Tibial artery (tissue), 4 donors: ENCODE results near the gene MRPL22.

Source experiments
- DNase-seq, 2 donors: peaks; one replicate each; pipeline ENCODE4 v3.0.0-alpha.2; 2019
- H3K27ac ChIP-seq, 2 donors: fragments of 200-600 bp; sonication (generic) in 1 of 2; 1 replicate in 1 of 2; 2 replicates in 1 of 2; pipeline ENCODE4 v1.5.1; 2018 to 2019; ENCODE audit warnings: mild to moderate bottlenecking in 1 of 2
- H3K27me3 ChIP-seq, 2 donors: fragments of 200-600 bp; sonication (generic) in 1 of 2; one replicate each; pipeline versions ENCODE4 v1.5.1 to v1.6.0; 2016 to 2019
- H3K36me3 ChIP-seq, 3 donors: fragments of 200-600 bp; sonication (generic) in 2 of 3; one replicate each; pipeline ENCODE4 v1.5.1; 2016 to 2019; ENCODE audit warnings: mild to moderate bottlenecking in 2 of 3
- H3K4me1 ChIP-seq, 4 donors: fragments of 200-600 bp; sonication (generic) in 2 of 4; 1 replicate in 3 of 4; 2 replicates in 1 of 4; pipeline ENCODE4 v1.5.1; 2016 to 2019
- H3K4me3 ChIP-seq, 2 donors: fragments of 200-600 bp; sonication (generic) in 1 of 2; 1 replicate in 1 of 2; 2 replicates in 1 of 2; pipeline ENCODE4 v1.5.1; 2018 to 2019; ENCODE audit warnings: mild to moderate bottlenecking in 2 of 2
- H3K9me3 ChIP-seq, 3 donors: fragments of 200-600 bp; sonication (generic) in 1 of 3; one replicate each; pipeline ENCODE4 v1.5.1; 2016 to 2019
- CTCF ChIP-seq, 2 experiments: fragments of 200-600 bp in 1 of 2; fragments of 450-650 bp in 1 of 2; IDR thresholded peaks; one replicate each; pipeline ENCODE4 v1.5.1; 2017 to 2019; ENCODE audit warnings: antibody characterized with exemption in 2 of 2, mild to moderate bottlenecking in 1 of 2, moderate library complexity in 1 of 2
- intact Hi-C: fragments of 100-400 bp; cut with DNase I; formaldehyde crosslinking; loops from one replicate; pipeline ENCODE4 v1.15.0; 2023; ENCODE audit warnings: low total_unique reads

The MRPL22 gene

GRCh38 chr5:154944716-154945115, 3.8 kb downstream of the MRPL22 start:
- H3K9me3 ChIP-seq: no peaks in the 10 kb centered on the region
- TF ChIP-seq CTCF (IDR thresholded peaks at IDR 0.05): no peak
- H3K27me3 ChIP-seq: no peaks in the 10 kb centered on the region
- intact Hi-C loops: no loop called here
- H3K4me1 ChIP-seq: peaks cover 0 to 29% (median 18%) of the 10 kb centered on the region in 4 donors
- no peaks in the 10 kb centered on the region for H3K36me3 ChIP-seq
- DNase-seq: no peak
- no peak overlapping the region for H3K27ac ChIP-seq
- no peak overlapping the region for H3K4me3 ChIP-seq

GRCh38 chr5:154945695-154946301, 4.9 kb downstream of the MRPL22 start:
- DNase-seq: no peak
- Histone ChIP-seq H3K4me3 (no peak overlapping the region), H3K27ac (no peak overlapping the region), H3K36me3 (no peaks in the 10 kb centered on the region), H3K27me3 (no peaks in the 10 kb centered on the region), H3K9me3 (no peaks in the 10 kb centered on the region), H3K4me1 (peaks cover 0 to 24% (median 14%) of the 10 kb centered on the region in 4 donors)
- TF ChIP-seq CTCF (IDR thresholded peaks at IDR 0.05): peak; percentile 38 to 61
- intact Hi-C loops: no loop called here

- TF ChIP-seq CTCF (IDR thresholded peaks at IDR 0.05): no peak
- intact Hi-C loops: no loop called here
- Histone ChIP-seq H3K4me3 (no peak overlapping the region), H3K9me3 (no peaks in the 10 kb centered on the region), H3K27ac (no peak overlapping the region), H3K36me3 (no peaks in the 10 kb centered on the region), H3K27me3 (no peaks in the 10 kb centered on the region), H3K4me1 (peaks cover 0 to 11% (median 4%) of the 10 kb centered on the region in 4 donors)
- no peak for DNase-seq
Observed at GRCh38 chr5:154947778-154948177, 6.9 kb downstream of the MRPL22 start.

GRCh38 chr5:154948313-154948712, 7.4 kb downstream of the MRPL22 start:
- TF ChIP-seq CTCF (IDR thresholded peaks at IDR 0.05): no peak
- no peaks in the 10 kb centered on the region for H3K9me3 ChIP-seq
- H3K4me1 ChIP-seq: peaks cover 0 to 6% (median 0%) of the 10 kb centered on the region in 4 donors
- H3K4me3 ChIP-seq: no peak overlapping the region
- H3K27me3 ChIP-seq: no peaks in the 10 kb centered on the region
- DNase-seq: no peak
- H3K27ac ChIP-seq: no peak overlapping the region
- intact Hi-C loops: no loop called here
- H3K36me3 ChIP-seq: no peaks in the 10 kb centered on the region

GRCh38 chr5:154949781-154950180, 8.9 kb downstream of the MRPL22 start:
- no peak for TF ChIP-seq CTCF (IDR thresholded peaks at IDR 0.05)
- Histone ChIP-seq H3K27me3 (no peaks in the 10 kb centered on the region), H3K27ac (no peak overlapping the region), H3K9me3 (no peaks in the 10 kb centered on the region), H3K36me3 (no peaks in the 10 kb centered on the region), H3K4me1 (peaks cover 0 to 6% (median 0%) of the 10 kb centered on the region in 4 donors), H3K4me3 (no peak overlapping the region)
- no peak for DNase-seq
- intact Hi-C loops: no loop called here

GRCh38 chr5:154956712-154957111, 15.8 kb downstream of the MRPL22 start:
- TF ChIP-seq CTCF (IDR thresholded peaks at IDR 0.05): no peak
- Histone ChIP-seq H3K27me3 (no peaks in the 10 kb centered on the region), H3K36me3 (peaks cover 38 to 40% (median 39%) of the 10 kb centered on the region in 3 donors), H3K4me3 (no peak overlapping the region), H3K9me3 (no peaks in the 10 kb centered on the region), H3K27ac (no peak overlapping the region), H3K4me1 (no peaks in the 10 kb centered on the region)
- intact Hi-C loops: no loop called here
- DNase-seq: no peak
